ENCODE measurements around the gene TREML2.
A peak's percentile ranks its signal among the peaks of the same experiment; 100 is the strongest.
"Not testable (repeated sequence)": the region's sequence is repeated elsewhere in the genome, so short reads cannot be mapped to it uniquely, and the experiment has no call there.

The TREML2 gene

DNA sequence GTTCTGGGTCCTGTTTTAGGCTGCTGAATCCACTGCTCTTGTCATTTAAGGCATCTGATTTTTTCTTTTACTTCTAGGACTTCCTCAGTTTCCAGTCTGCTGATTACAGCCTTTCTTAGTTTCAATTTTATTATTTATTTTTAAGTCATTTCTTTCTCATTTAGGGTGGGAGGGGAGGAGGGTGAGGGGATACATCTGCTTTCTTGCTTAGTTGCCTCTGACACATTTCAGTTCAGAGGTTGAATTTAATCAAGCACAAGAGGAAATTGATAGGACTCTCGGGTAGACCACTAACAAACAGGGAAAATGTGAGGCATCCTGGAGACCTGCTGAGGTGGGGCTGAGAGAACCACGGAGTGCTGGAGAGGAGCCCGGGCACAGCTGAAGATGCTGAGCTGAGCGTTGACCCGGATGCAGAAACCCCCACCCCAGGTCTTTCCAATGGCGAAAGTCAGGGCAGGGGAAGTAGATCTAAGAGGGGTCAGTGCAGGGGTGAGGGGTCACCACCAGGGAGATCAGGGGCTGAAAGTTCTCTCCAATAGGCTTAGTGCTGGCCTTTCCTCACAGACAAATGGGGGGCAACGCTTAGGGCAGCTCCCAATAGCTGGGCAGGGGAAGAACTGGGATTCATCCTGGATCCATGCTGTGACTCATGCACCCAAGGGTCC is 7.6 kb upstream of the TREML2 start:
- no peak for DNase-seq

DNA sequence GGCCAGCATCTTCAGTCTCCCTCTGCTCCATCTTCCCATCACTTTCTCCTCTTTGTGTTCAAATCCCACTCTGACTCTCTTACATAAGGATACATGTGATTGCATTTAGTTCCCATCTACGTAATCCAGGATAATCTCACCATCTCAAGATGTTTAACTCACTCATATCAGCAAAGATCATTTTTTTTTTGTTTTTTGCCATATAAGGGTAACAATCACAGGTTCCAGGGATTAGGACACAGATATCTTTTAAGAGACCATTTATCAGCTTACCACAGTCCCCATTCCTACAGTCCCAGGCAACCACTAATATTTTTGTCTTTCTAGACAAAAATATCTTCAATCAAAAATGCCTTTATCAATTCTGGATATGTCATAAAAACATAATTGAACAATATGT is 3.2 kb upstream of the TREML2 start:
- no peak for DNase-seq

DNA sequence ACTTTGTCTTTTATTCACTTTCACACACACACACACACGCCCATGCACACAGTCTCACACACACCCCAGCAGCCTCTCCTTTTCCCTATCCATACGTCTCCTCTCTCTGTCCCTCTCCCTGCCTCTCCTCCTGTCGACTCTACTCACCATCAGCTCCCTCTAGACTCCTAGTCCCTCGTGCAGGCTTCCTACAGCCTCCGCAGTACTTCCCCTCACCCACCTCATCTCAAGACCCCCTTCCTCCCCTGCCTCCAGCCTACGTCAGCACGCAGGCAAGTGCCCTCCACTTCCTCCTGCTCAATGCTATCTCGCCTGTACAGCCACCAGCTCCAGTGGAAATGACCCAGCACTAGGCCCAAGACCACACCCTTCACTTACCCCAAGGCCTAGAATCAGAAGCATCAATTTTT is 820 bp upstream of the TREML2 start:
- DNase-seq = peak; percentile 37 to 56 (median 50)

DNA sequence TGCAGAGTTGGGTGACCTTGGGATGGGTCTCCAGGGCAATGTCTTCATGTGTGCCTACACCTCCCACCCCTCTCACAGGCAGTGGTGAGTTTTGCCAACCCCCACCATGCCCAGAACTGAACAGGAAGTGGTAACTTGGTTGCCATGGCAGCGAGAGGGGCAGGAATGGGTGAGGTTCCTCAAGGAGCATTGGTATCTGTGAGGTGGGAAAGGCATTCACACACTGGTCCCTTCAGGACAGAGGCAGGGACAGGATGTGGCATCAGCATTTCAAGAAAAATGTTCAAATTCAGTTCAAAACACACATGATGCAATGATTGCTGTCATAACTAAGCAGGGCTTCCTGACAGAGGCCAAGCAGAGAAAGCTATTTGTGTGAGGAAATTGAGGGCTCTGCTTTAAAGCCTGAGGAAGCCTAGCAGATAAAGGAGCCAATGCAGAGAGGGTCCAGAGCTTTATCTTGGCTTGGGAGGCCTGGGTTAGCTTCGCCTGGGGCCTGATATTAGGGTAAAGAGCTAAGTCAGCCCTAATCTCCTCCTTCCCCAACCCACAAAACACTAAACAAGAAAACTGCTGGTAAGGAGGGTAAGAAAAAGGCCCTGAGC is 551 bp downstream of the TREML2 start:
- DNase-seq = peak; percentile 63 to 82 (median 76)

DNA sequence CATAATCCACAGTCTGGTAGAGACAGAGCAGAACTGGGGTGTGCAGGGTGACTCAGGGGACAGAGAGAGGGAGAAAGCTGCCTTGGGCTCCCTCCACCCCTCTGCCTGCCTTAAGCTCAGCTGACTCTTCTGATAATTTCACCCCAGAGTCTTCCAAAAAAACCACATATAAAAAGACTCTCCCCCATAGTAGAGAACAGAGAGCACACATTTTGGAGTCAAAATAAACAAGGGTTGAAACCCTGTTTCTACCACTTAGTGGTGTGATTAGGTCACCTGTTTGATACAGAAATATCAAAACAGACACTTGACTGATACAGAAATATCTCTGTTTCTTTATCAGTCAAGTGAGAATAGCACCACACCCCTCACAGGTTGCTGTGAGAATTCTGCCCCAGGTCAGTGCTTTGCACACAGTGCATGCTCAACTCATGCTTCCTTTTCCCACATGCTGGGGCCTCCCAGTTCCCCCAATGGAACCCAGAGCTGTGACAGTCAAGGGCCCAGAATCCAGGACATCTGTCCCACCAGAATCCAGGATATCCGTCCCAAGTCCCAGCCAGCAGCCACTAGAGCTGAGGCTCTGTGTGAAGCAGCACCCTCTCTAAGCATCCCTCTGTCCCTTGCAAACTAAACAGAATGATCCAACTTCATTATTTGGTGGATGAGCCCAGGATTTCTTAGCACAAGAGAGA is 1.2 kb downstream of the TREML2 start:
- no peak for DNase-seq

DNA sequence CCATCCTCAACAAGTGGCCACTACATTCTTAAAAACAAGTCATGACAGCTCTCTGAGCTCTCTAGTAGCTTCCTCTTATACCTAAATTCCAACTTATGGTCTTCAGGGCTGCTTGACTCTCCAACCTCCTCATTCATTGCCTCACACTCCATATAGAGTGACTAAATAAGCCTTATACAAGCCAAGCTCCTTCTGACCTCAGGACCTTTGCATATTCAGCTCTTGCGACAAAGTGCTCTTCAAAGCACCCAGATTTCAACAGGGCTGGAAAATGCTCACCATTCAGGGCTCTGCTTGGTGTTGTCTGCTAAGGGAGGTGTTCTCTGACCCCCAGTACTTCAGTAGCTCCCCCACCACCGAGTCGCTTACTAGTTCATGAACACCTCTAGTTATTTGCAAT is 3.7 kb downstream of the TREML2 start:
- peak in 1 of 4 experiments; percentile 43 for DNase-seq

DNA sequence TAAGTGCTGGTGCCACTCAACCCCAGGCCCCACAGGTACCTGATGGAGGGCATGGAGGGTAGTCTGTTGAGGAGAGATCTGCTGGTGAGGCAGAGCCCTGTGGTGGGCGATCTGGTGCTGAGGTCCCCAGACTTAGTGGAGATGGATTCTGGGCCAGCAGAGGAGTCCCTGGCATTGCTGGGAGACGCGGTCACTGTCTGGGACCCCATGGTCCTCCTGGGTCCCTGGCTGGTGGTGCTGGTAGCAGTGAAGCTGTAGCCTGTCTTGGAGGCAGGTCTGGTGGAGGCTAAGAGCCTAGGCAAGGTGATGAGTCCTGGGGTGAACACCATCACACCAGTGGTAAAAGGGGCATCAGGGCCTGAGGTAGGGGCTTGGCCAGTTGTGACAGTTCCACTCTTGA is 6.6 kb downstream of the TREML2 start:
- DNase-seq = no peak

DNA sequence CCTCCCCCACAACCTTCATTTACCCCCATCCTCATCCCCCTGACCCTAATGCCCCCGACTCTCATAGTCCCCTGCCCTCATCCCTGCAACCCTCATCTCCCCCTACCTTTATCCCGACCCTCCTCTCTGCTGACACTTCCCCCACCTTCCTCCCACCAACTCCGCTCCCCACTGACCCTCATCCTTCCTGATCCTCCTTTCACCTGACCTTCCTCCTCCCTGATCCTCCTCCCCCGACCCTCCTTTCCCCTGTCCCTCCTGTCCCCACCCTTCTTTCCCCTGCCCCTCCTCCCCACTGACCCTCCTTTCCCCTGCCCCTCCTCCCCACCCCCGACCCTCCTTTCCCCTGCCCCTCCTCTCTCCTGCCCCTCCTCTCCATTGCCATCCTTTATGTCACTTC is 7.1 kb downstream of the TREML2 start:
- DNase-seq = no peak

DNA sequence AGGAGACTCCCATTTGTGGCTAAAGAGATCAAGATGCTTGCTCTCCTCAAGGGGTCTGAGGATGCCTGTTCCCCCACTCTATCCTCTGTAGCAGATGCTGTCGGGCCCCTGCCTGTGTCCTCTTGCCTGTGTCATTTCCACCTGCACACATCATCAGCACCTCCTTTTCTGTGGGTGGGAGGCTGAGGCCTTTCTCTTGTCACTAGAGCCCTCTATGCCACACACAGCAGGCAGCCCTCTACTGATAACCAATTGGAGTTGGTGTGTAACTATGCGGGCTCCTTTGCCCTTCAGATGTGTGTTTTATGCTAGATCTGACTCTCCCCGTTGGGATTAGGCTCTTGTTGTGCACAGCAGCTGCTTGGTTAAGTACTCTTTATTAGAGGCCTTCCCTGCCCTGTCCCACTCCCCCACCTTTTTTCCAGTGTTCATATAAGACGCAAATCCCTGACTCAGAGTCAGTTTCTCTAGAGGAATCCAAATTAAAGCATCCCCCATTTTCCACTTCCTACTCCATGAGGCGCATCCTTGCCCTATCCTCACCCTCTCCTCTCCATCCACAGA is 7.7 kb downstream of the TREML2 start:
- DNase-seq = no peak

DNA sequence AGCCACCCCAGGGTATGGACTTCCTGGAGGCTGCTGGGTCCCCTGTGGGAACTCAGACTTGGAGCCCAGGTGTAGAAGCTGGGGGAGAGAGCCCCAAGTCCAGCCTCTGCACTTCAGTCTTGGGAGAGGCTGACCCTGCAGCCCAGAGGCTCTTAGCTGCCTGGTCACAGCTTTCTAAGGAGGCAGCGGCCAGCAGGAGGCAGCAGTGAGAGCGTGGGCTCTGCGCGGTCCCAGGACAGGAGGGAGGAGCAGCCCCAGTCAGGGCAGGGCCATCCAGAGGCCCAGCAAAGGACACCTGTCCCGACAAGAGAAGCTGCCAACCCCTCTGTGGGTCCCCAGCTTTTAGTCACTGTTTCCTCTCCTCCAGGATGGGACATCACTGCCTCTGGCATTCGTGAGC is 9.4 kb downstream of the TREML2 start:
- DNase-seq = peak; percentile 37 to 82 (median 62)

DNA sequence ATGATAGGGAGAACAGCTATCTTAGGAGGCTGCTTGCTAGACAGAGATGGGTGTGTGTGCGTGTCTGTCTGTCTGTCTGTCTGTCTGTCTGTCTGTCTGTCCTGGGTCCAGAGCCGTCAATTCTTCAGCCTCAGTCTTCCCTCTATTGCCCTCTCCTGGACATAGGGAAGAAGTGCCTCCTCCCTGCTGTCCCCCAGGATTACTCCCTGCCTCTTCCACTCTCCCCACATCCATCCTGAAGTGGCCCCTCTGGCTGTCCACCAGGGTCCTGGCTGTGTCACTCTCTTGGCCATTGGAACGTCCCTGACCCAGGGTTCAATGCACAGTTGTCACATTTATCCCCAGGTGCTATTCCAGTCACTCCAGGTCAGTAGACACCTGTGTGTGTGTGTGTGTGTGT is 10.2 kb downstream of the TREML2 start:
- no peak for DNase-seq

DNA sequence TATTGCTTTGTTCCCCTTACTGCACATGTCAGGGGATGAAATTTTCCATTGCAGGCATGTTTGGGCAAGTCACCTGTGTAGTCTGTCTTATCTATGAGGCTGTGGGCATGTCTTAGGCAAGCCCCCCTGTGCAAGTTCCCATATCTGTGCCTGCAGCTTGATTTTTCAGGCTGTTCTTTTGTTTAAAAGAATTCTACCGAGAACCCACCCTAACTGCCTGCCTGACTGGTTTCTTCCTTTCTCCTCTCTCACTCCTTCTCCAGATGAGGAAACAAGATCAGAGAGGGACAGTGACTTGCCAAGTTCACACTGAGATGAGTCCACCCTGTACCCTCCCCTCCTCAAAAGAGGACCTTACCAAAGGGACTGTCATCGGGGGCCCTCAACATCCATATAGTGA is 11.0 kb downstream of the TREML2 start:
- DNase-seq = no peak

DNA sequence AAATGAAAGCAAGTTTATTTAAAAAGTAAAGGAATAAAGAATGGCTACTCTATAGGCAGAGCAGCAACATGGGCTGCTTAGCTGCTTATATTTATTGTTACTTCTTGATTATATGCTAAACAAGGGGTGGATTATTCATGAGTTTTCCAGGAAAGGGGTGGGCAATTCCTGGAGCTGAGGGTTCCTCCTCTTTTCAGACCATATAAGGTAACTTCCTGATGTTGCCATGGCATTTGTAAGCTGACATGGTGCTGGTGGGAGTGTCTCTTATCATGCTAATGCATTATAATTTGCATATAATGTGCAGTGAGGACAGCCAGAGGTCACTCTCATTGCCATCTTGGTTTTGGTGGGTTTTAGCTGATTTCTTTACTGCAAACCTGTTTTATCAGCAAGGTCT is 11.9 kb downstream of the TREML2 start:
- not testable (repeated sequence) for DNase-seq

DNA sequence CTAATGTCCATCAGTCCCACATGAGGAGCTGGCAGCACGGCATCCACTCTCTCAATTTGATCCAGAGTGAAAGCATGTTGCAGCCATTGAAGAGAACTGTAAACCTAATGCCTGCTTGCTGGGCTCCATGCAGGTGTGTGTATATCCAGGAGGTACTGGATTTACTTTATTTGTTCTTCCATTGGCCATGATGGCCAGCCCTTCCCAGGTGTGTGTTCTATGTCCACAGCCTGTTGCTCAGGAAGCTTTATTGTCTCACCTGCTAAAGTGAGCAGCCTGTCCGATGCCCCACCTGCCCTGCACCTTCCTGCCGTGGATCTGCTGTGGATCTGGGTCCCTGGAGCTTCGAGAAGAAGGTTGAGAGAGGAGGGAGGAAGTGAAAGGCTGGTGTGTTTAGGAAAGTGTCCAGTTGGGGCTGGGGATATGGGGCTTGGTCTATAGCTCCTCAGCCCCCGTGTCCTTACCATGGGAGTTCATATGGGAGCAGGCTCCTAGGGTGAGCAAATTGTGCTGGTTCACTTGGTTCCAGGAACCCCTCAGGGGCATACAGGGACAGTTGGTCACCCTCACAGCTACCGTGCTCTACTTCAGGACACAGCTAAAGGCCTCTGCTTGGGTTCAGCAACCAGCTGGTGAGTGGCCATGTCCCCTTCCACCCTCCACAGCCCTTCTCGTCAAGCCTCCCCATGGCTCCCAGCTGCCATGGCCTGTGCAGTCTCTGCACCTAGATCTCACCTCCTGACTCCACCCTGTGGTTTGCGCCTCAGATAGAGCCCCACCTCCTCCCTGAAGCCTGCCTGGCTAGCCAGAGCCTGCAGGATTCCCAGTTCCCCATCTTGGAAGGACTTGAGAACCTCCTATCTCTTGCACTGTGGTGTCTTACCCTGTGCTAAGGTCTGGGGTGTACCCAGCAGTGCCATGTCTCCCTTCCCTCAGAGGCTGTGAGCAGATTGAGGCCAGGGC is 12.7 kb downstream of the TREML2 start:
- no peak for DNase-seq

DNA sequence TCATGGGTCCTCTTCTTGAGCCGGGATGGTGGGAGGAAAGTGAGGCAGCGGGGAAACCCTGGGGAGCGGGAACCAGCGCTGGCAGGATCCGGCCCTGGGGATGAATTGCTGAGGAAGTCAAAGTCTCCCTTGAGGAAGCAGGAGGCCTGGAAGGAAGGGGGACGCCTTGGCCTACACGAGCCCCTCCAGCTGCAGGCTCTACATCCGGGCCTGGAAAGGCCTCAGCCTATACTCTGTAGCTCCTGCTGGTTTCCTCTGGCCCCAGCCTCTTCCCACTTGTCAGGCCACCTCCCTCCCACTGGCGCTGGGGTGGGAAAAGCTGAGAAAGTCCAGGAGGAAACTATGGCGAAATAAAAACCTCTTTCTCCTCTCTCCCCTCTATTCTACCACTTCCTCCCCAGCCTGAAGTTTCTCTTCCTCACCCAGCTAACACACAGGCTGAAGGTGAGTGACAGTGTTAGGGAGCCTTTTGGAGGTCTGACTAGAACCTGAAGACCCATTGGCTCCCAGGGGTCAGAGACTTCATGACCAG is 14.9 kb downstream of the TREML2 start:
- peak; percentile 43 to 68 (median 60) for DNase-seq

DNA sequence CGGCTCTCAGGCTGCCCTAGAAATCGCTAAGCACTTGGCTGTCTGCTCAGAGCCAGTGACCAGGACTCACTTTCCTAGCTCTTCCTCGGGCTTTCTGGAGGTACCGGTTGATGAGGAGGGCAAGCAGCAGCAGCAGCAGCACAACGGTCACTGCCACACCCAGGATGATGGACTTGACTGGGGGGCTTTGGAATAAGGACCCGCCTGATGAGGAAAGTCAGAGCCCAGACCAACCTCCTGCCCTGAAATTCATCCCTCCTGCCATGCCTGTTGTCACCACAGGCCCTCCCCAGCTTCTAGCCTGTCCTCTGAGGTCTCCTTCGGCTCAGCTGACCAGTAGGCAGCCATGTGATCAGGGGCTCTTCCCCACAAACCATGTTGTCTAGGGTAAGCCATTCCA is 16.2 kb downstream of the TREML2 start:
- DNase-seq = no peak

DNA sequence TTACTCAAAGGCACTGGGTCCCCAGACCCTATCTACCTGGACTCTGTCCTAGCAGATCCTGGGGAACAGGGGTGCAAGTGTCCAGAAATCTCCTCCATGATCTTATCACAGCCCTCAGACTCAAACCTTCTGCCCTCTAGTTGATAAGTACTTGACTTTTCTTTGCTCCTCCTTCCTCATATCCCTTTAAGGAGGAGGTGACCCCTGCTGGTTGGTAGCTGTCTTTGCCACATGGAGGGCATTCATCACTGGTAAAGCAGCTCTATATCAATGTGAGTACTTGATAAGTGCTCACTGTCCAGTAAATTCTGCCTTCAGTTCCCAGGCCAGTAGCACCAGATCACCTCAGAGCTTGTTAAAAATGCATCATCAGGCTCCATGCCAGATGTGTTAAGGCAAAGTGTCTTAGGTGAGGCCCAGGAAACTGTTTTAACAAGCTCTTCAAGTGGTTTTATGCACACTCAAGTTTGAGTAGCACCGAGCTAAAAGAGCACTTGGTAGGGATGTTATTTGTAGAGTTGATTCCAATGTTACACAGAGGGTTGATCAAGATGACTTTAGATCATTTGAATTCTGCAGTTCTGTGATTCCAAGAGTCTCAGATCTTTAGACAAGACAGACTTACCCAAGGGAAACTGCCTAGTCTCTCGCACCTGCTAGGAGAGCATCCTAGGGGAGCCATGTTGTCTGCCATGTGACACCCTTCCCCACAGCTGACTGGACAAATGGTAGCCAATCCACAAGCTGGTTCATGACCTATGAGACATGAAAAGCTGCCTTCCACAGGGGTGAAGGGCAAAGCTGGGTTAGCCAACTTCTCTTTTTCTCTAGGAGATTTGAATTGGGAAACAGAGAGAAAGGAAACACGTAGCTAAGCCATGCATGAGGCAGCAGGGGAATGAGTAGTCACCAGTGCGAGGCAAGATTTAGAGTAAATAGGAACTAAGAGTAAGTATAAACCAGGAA is 18.6 kb downstream of the TREML2 start:
- peak; percentile 90 to 97 (median 94) for DNase-seq

DNA sequence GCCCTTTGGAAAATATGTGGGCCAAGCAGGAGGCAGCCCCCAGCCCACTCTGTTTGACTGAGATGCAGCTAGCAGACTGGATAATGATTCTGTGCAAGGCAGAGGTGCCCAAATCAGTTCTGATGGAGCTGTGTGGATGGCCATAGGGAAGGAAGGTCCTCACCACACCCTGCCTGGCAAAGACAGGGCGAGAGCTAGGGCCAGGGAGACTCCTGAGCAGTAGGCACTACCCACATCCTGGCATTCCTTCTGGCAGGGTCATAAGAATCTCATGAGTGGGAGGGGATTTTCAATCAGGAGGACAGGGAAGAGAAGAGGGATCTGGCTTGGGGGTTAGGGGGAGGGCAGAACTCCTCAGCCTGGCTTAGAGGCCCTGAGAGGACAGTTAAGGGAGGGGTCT is 19.4 kb downstream of the TREML2 start:
- DNase-seq = no peak

DNA sequence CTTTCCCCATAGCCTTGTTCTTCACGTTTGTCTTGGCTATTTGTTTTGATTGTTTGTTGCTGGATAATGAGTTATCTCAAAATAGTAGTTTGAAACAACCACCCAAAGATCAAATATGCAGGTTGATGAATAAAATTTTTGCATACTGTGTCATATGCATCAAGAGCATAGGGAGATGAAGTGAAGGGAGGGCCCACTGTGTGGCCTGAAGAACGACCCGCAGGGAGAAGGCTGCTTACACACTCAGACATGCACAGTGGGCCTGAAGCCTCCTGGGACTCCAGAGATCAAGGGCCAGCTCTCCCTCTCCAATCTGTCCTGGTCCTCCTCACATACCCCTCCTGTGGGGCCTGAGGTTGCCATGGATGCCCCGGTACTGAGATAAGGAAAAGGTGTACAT is 21.8 kb downstream of the TREML2 start:
- DNase-seq = no peak

DNA sequence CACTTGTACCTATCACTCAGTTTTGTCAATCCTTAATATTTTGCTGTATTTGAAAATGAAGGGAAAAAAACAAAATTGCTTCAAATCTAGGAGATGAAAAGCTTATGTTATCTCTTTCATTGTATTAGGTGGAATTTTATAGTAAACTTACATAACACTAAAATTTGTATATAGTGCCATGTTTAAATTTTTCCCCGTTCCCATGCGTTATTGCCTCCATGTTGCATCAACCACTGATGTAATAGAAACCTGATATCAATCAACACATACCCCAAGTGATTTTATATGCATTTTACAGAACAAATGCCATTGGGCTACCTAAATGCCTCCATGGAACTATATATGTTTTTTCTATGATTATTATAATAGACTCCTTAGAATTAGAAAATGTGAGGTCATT is 23.3 kb downstream of the TREML2 start:
- no peak for DNase-seq

DNA sequence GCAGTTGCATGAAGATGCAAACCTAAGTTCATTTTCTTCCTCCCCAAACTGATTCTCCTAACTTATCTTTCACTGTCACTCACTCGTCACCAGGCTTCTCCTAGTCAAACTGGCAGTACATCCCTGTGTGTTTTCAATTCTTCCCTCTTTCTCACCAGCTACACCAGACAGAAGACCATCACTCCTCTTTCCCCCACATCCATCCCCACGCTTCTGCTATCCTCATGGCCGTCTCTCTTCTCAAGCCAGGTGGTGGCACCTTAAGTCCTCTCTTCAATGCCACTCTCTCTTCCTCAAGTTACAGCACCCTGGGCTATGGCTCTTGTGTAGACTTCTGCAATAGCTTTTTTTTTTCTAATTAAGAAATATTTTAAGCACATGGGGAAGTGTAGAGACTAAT is 23.7 kb downstream of the TREML2 start:
- no peak for DNase-seq

All from suppressor macrophage (primary cell).